ENCODE data around the gene RNPS1. TPM values are rescaled to one million over a fixed set of nuclear protein-coding genes. Genes with fewer than 3 reads are reported as not detected.

Gene RNPS1
- total and polyA plus RNA-seq, 9 of the 15 experiments (the other 6 are each of a cell fraction or from before 2014, with no cell fraction given) = 44.9 to 338 (median 202) TPM

- no peak for TF ChIP-seq MAFG (tag; conservative IDR thresholded peaks at IDR 0.05)
- no peak for TF ChIP-seq HOXB6 (CRISPR knock-in tag; IDR thresholded peaks at IDR 0.05; ENCODE audit: borderline replicate concordance)
- TF ChIP-seq ZNF407 (IDR thresholded peaks at IDR 0.05; ENCODE audit: low read depth) = peak; percentile 60; the same call in 1 of the 2 replicates
- TF ChIP-seq SIN3B (IDR thresholded peaks at IDR 0.05; ENCODE audit: low read depth) = peak; percentile 68; the same call in 1 of the 2 replicates
- peak; percentile 87 for TF ChIP-seq TAF1 (IDR thresholded peaks at IDR 0.05; ENCODE audit: control insufficient read depth, extremely low read depth, insufficient read depth, low read length, severe bottlenecking)
- TF ChIP-seq EHMT2 (IDR thresholded peaks at IDR 0.05) = no peak
- peak; percentile 8; the same call in 1 of the 2 replicates for TF ChIP-seq NFE2 (IDR thresholded peaks at IDR 0.05; ENCODE audit: low read depth)
- no peak for TF ChIP-seq SNRNP70 (optimal IDR thresholded peaks at IDR 0.05; ENCODE audit: low read depth, low read length)
- no peak for TF ChIP-seq GTF2E2 (tag; IDR thresholded peaks at IDR 0.05)
- no peak for TF ChIP-seq ZMIZ1 (IDR thresholded peaks at IDR 0.05; ENCODE audit: low read depth in 2 of 2, low read length in 2 of 2)
- no peak for TF ChIP-seq YBX1 (IDR thresholded peaks at IDR 0.05)
- TF ChIP-seq POLR2AphosphoS2 (IDR thresholded peaks at IDR 0.05; ENCODE audit: low read length) = no peak
- TF ChIP-seq DMBX1 (CRISPR knock-in tag; IDR thresholded peaks at IDR 0.05; ENCODE audit: borderline replicate concordance) = no peak
- TF ChIP-seq EZH2 (IDR thresholded peaks at IDR 0.05; ENCODE audit: borderline replicate concordance, low read depth, low read length) = no peak
- peak; percentile 90 for TF ChIP-seq RBM22 (IDR thresholded peaks at IDR 0.05; ENCODE audit: low read depth, low read length, poor library complexity, severe bottlenecking)
- no peak for TF ChIP-seq ZNF785 (CRISPR knock-in tag; IDR thresholded peaks at IDR 0.05)
These were observed 44.5 kb downstream of the RNPS1 start, which contains the start of gene E4F1 (continued) for GRCh38 chr16:2223221-2223941.

Measured in K562 (cell line).